ENCODE results near the gene TREML2. TPM values are rescaled to one million over a fixed set of nuclear protein-coding genes. Genes with fewer than 3 reads are reported as not detected.

Gene TREML2
- total RNA-seq, 5 donors from 2014 or later (not counting 1 experiment from before 2014, with no cell fraction given), result 1.2 to 5.8 (median 3.7) TPM

DNA sequence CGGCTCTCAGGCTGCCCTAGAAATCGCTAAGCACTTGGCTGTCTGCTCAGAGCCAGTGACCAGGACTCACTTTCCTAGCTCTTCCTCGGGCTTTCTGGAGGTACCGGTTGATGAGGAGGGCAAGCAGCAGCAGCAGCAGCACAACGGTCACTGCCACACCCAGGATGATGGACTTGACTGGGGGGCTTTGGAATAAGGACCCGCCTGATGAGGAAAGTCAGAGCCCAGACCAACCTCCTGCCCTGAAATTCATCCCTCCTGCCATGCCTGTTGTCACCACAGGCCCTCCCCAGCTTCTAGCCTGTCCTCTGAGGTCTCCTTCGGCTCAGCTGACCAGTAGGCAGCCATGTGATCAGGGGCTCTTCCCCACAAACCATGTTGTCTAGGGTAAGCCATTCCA is 16.2 kb downstream of the TREML2 start:
- no peak for ATAC-seq (replicated peaks in 1 of 4)
- H3K4me3 Mint-ChIP-seq, result no peak overlapping the region

DNA sequence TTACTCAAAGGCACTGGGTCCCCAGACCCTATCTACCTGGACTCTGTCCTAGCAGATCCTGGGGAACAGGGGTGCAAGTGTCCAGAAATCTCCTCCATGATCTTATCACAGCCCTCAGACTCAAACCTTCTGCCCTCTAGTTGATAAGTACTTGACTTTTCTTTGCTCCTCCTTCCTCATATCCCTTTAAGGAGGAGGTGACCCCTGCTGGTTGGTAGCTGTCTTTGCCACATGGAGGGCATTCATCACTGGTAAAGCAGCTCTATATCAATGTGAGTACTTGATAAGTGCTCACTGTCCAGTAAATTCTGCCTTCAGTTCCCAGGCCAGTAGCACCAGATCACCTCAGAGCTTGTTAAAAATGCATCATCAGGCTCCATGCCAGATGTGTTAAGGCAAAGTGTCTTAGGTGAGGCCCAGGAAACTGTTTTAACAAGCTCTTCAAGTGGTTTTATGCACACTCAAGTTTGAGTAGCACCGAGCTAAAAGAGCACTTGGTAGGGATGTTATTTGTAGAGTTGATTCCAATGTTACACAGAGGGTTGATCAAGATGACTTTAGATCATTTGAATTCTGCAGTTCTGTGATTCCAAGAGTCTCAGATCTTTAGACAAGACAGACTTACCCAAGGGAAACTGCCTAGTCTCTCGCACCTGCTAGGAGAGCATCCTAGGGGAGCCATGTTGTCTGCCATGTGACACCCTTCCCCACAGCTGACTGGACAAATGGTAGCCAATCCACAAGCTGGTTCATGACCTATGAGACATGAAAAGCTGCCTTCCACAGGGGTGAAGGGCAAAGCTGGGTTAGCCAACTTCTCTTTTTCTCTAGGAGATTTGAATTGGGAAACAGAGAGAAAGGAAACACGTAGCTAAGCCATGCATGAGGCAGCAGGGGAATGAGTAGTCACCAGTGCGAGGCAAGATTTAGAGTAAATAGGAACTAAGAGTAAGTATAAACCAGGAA is 18.6 kb downstream of the TREML2 start:
- Histone ChIP-seq H3K27ac (ENCODE audit: low read length) (peak overlapping the region; percentile 22), H3K4me1 (ENCODE audit: control insufficient read depth in 1 of 2, extremely low read depth in 1 of 2, insufficient read depth in 2 of 2, low read length in 2 of 2) (peaks cover 9 to 19% of the 10 kb centered on the region in 2 experiments), H3K27me3 (replicated peaks in 1 of 2; ENCODE audit: control insufficient read depth in 2 of 2, extremely low read depth in 1 of 2, insufficient read depth in 2 of 2, low read length in 1 of 2) (peaks cover 0 to 6% of the 10 kb centered on the region in 2 experiments), H3K9me3 (no peaks in the 10 kb centered on the region), H3K36me3 (ENCODE audit: control insufficient read depth in 2 of 2, extremely low read depth in 1 of 2, insufficient read depth in 1 of 2, low read length in 1 of 2) (no peaks in the 10 kb centered on the region), H3K4me3 (ENCODE audit: control insufficient read depth in 1 of 2, extremely low read depth in 1 of 2, low read length in 1 of 2) (no peak overlapping the region)
- no peaks in the 10 kb centered on the region for H3K36me3 Mint-ChIP-seq
- peaks cover 0 to 4% of the 10 kb centered on the region in 2 donors for H3K27me3 Mint-ChIP-seq
- H3K9me3 Mint-ChIP-seq, result no peaks in the 10 kb centered on the region
- DNase-seq, result peak in 31 of 35 experiments; percentile 22 to 74 (median 43)
- ChIA-PET POLR2A (no interaction called here), CTCF (interaction anchor here (0.5 to 2.4 kb wide), 18 partner anchors 9 to 155 kb away, joined by 3 to 10 read pairs (median 3); no protein-coding TSS in a partner anchor)
- peak; percentile 87 to 99 (median 96) for ATAC-seq (replicated peaks in 1 of 4)
- no peak overlapping the region for H3K27ac Mint-ChIP-seq
- peaks cover 17 to 41% (median 34%) of the 10 kb centered on the region in 3 donors for H3K4me1 Mint-ChIP-seq
- no peak overlapping the region for H3K4me3 Mint-ChIP-seq
- 58% methylated on average over 2 of the region's 4 CpGs for WGBS (ENCODE audit: insufficient coverage)

More for the DNA sequence above, 16.2 kb downstream of the TREML2 start:
- ChIA-PET CTCF (no interaction called here), POLR2A (no interaction called here)
- peaks cover 9 to 32% of the 10 kb centered on the region in 2 experiments for H3K4me1 ChIP-seq (ENCODE audit: control insufficient read depth in 1 of 2, extremely low read depth in 1 of 2, insufficient read depth in 2 of 2, low read length in 2 of 2)
- no peaks in the 10 kb centered on the region for H3K27me3 Mint-ChIP-seq
- no peak overlapping the region for H3K27ac Mint-ChIP-seq
- H3K36me3 Mint-ChIP-seq, result no peaks in the 10 kb centered on the region
- no peak overlapping the region for H3K4me3 ChIP-seq (ENCODE audit: control insufficient read depth in 1 of 2, extremely low read depth in 1 of 2, low read length in 1 of 2)
- peaks cover 0 to 4% (median 0%) of the 10 kb centered on the region in 3 donors for H3K9me3 Mint-ChIP-seq
- no peak for DNase-seq
- no peaks in the 10 kb centered on the region for H3K36me3 ChIP-seq (ENCODE audit: control insufficient read depth in 2 of 2, extremely low read depth in 1 of 2, insufficient read depth in 1 of 2, low read length in 1 of 2)
- no peaks in the 10 kb centered on the region for H3K9me3 ChIP-seq
- WGBS (ENCODE audit: insufficient coverage), result 89% methylated on average over 5 of the region's 7 CpGs
- H3K27ac ChIP-seq (ENCODE audit: low read length), result no peak overlapping the region
- H3K4me1 Mint-ChIP-seq, result peaks cover 22 to 56% (median 52%) of the 10 kb centered on the region in 3 donors
- H3K27me3 ChIP-seq (replicated peaks in 1 of 2; ENCODE audit: control insufficient read depth in 2 of 2, extremely low read depth in 1 of 2, insufficient read depth in 2 of 2, low read length in 1 of 2), result no peaks in the 10 kb centered on the region

DNA sequence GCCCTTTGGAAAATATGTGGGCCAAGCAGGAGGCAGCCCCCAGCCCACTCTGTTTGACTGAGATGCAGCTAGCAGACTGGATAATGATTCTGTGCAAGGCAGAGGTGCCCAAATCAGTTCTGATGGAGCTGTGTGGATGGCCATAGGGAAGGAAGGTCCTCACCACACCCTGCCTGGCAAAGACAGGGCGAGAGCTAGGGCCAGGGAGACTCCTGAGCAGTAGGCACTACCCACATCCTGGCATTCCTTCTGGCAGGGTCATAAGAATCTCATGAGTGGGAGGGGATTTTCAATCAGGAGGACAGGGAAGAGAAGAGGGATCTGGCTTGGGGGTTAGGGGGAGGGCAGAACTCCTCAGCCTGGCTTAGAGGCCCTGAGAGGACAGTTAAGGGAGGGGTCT is 19.4 kb downstream of the TREML2 start:
- H3K9me3 ChIP-seq, result no peaks in the 10 kb centered on the region
- no peak for DNase-seq
- no CpG with 5 or more reads among the region's 1 CpG for WGBS (ENCODE audit: insufficient coverage)
- H3K27me3 ChIP-seq (replicated peaks in 1 of 2; ENCODE audit: control insufficient read depth in 2 of 2, extremely low read depth in 1 of 2, insufficient read depth in 2 of 2, low read length in 1 of 2), result peaks cover 0 to 6% of the 10 kb centered on the region in 2 experiments
- Mint-ChIP-seq H3K4me3 (no peak overlapping the region), H3K27ac (no peak overlapping the region), H3K4me1 (peaks cover 15 to 33% (median 26%) of the 10 kb centered on the region in 3 donors), H3K27me3 (peaks cover 3 to 9% of the 10 kb centered on the region in 2 donors), H3K9me3 (no peaks in the 10 kb centered on the region), H3K36me3 (no peaks in the 10 kb centered on the region)
- no peaks in the 10 kb centered on the region for H3K36me3 ChIP-seq (ENCODE audit: control insufficient read depth in 2 of 2, extremely low read depth in 1 of 2, insufficient read depth in 1 of 2, low read length in 1 of 2)
- no peak for ATAC-seq (replicated peaks in 1 of 4)
- peaks cover 8 to 19% of the 10 kb centered on the region in 2 experiments for H3K4me1 ChIP-seq (ENCODE audit: control insufficient read depth in 1 of 2, extremely low read depth in 1 of 2, insufficient read depth in 2 of 2, low read length in 2 of 2)
- ChIA-PET CTCF (interaction anchor here in 1 of 2 donors (0.9 to 2.4 kb wide), 6 partner anchors 8 to 154 kb away, joined by 3 to 10 read pairs (median 4); no protein-coding TSS in a partner anchor), POLR2A (no interaction called here)
- H3K4me3 ChIP-seq (ENCODE audit: control insufficient read depth in 1 of 2, extremely low read depth in 1 of 2, low read length in 1 of 2), result no peak overlapping the region
- no peak overlapping the region for H3K27ac ChIP-seq (ENCODE audit: low read length)

DNA sequence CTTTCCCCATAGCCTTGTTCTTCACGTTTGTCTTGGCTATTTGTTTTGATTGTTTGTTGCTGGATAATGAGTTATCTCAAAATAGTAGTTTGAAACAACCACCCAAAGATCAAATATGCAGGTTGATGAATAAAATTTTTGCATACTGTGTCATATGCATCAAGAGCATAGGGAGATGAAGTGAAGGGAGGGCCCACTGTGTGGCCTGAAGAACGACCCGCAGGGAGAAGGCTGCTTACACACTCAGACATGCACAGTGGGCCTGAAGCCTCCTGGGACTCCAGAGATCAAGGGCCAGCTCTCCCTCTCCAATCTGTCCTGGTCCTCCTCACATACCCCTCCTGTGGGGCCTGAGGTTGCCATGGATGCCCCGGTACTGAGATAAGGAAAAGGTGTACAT is 21.8 kb downstream of the TREML2 start:
- ChIA-PET CTCF (interaction anchor here in 1 of 2 donors (0.6 kb wide), 1 partner anchor 19 kb away, joined by 3 read pairs; no protein-coding TSS in a partner anchor), POLR2A (no interaction called here)
- no CpG with 5 or more reads among the region's 4 CpGs for WGBS (ENCODE audit: insufficient coverage)
- peaks cover 0 to 6% of the 10 kb centered on the region in 2 experiments for H3K27me3 ChIP-seq (replicated peaks in 1 of 2; ENCODE audit: control insufficient read depth in 2 of 2, extremely low read depth in 1 of 2, insufficient read depth in 2 of 2, low read length in 1 of 2)
- ATAC-seq (replicated peaks in 1 of 4) (no peak), DNase-seq (no peak)
- no peak overlapping the region for H3K4me3 ChIP-seq (ENCODE audit: control insufficient read depth in 1 of 2, extremely low read depth in 1 of 2, low read length in 1 of 2)
- peaks cover 10 to 18% (median 15%) of the 10 kb centered on the region in 3 donors for H3K4me1 Mint-ChIP-seq
- no peaks in the 10 kb centered on the region for H3K9me3 ChIP-seq
- no peak overlapping the region for H3K27ac Mint-ChIP-seq
- H3K4me3 Mint-ChIP-seq, result no peak overlapping the region
- peaks cover 2 to 9% of the 10 kb centered on the region in 2 experiments for H3K4me1 ChIP-seq (ENCODE audit: control insufficient read depth in 1 of 2, extremely low read depth in 1 of 2, insufficient read depth in 2 of 2, low read length in 2 of 2)
- H3K27ac ChIP-seq (ENCODE audit: low read length), result no peak overlapping the region
- no peaks in the 10 kb centered on the region for H3K36me3 Mint-ChIP-seq
- H3K9me3 Mint-ChIP-seq, result no peaks in the 10 kb centered on the region
- no peaks in the 10 kb centered on the region for H3K36me3 ChIP-seq (ENCODE audit: control insufficient read depth in 2 of 2, extremely low read depth in 1 of 2, insufficient read depth in 1 of 2, low read length in 1 of 2)
- peaks cover 3 to 9% of the 10 kb centered on the region in 2 donors for H3K27me3 Mint-ChIP-seq

DNA sequence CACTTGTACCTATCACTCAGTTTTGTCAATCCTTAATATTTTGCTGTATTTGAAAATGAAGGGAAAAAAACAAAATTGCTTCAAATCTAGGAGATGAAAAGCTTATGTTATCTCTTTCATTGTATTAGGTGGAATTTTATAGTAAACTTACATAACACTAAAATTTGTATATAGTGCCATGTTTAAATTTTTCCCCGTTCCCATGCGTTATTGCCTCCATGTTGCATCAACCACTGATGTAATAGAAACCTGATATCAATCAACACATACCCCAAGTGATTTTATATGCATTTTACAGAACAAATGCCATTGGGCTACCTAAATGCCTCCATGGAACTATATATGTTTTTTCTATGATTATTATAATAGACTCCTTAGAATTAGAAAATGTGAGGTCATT is 23.3 kb downstream of the TREML2 start:
- Histone ChIP-seq H3K27ac (ENCODE audit: low read length) (no peak overlapping the region), H3K27me3 (replicated peaks in 1 of 2; ENCODE audit: control insufficient read depth in 2 of 2, extremely low read depth in 1 of 2, insufficient read depth in 2 of 2, low read length in 1 of 2) (peaks cover 0 to 6% of the 10 kb centered on the region in 2 experiments), H3K4me3 (ENCODE audit: control insufficient read depth in 1 of 2, extremely low read depth in 1 of 2, low read length in 1 of 2) (no peak overlapping the region), H3K4me1 (ENCODE audit: control insufficient read depth in 1 of 2, extremely low read depth in 1 of 2, insufficient read depth in 2 of 2, low read length in 2 of 2) (peaks cover 2 to 9% of the 10 kb centered on the region in 2 experiments), H3K9me3 (no peaks in the 10 kb centered on the region), H3K36me3 (ENCODE audit: control insufficient read depth in 2 of 2, extremely low read depth in 1 of 2, insufficient read depth in 1 of 2, low read length in 1 of 2) (no peaks in the 10 kb centered on the region)
- ATAC-seq (replicated peaks in 1 of 4) (no peak), DNase-seq (no peak)
- Mint-ChIP-seq H3K27ac (no peak overlapping the region), H3K4me1 (peaks cover 10 to 17% (median 11%) of the 10 kb centered on the region in 3 donors), H3K4me3 (no peak overlapping the region), H3K9me3 (no peaks in the 10 kb centered on the region), H3K36me3 (no peaks in the 10 kb centered on the region), H3K27me3 (peaks cover 3 to 9% of the 10 kb centered on the region in 2 donors)
- ChIA-PET POLR2A (no interaction called here), CTCF (no interaction called here)
- WGBS (ENCODE audit: insufficient coverage), result no CpG with 5 or more reads among the region's 2 CpGs

DNA sequence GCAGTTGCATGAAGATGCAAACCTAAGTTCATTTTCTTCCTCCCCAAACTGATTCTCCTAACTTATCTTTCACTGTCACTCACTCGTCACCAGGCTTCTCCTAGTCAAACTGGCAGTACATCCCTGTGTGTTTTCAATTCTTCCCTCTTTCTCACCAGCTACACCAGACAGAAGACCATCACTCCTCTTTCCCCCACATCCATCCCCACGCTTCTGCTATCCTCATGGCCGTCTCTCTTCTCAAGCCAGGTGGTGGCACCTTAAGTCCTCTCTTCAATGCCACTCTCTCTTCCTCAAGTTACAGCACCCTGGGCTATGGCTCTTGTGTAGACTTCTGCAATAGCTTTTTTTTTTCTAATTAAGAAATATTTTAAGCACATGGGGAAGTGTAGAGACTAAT is 23.7 kb downstream of the TREML2 start:
- no peak for DNase-seq
- peaks cover 8 to 13% (median 9%) of the 10 kb centered on the region in 3 donors for H3K4me1 Mint-ChIP-seq
- H3K27ac ChIP-seq (ENCODE audit: low read length), result no peak overlapping the region
- peaks cover 1 to 8% of the 10 kb centered on the region in 2 experiments for H3K4me1 ChIP-seq (ENCODE audit: control insufficient read depth in 1 of 2, extremely low read depth in 1 of 2, insufficient read depth in 2 of 2, low read length in 2 of 2)
- POLR2A ChIA-PET, result interaction anchor here in 1 of 2 donors (0.5 kb wide), 1 partner anchor 59 kb away, joined by 3 read pairs; no protein-coding TSS in a partner anchor
- H3K4me3 ChIP-seq (ENCODE audit: control insufficient read depth in 1 of 2, extremely low read depth in 1 of 2, low read length in 1 of 2), result no peak overlapping the region
- ATAC-seq (replicated peaks in 1 of 4), result no peak
- no peaks in the 10 kb centered on the region for H3K36me3 ChIP-seq (ENCODE audit: control insufficient read depth in 2 of 2, extremely low read depth in 1 of 2, insufficient read depth in 1 of 2, low read length in 1 of 2)
- H3K4me3 Mint-ChIP-seq, result no peak overlapping the region
- CTCF ChIA-PET, result no interaction called here
- no peaks in the 10 kb centered on the region for H3K36me3 Mint-ChIP-seq
- H3K9me3 Mint-ChIP-seq, result no peaks in the 10 kb centered on the region
- peaks cover 3 to 9% of the 10 kb centered on the region in 2 donors for H3K27me3 Mint-ChIP-seq
- WGBS (ENCODE audit: insufficient coverage), result 78% methylated on average over 2 of the region's 3 CpGs
- no peak overlapping the region for H3K27ac Mint-ChIP-seq
- no peaks in the 10 kb centered on the region for H3K9me3 ChIP-seq
- H3K27me3 ChIP-seq (replicated peaks in 1 of 2; ENCODE audit: control insufficient read depth in 2 of 2, extremely low read depth in 1 of 2, insufficient read depth in 2 of 2, low read length in 1 of 2), result peaks cover 0 to 6% of the 10 kb centered on the region in 2 experiments

Data from T-cell (primary cell).